ENCODE results near the gene CDK4.

- TF ChIP-seq CTCF (IDR thresholded peaks at IDR 0.05) (no peak), POLR2A (IDR thresholded peaks at IDR 0.05) (no peak)
Observed at GRCh38 chr12:57782243-57782607, 30.1 kb upstream of the CDK4 start.

Measured in thyroid gland (tissue), 4 donors.